Measurements from ENCODE around the gene WWP2.

GRCh38 chr16:69922200-69922599 is 160.1 kb downstream of the WWP2 start:
- TF ChIP-seq CTCF (IDR thresholded peaks at IDR 0.05): no peak
- no peak for TF ChIP-seq POLR2A (IDR thresholded peaks at IDR 0.05)

Measured in esophagus squamous epithelium (tissue), 4 donors.